ENCODE measurements around the gene SLF2. TPM values are rescaled to one million over a fixed set of nuclear protein-coding genes. Genes with fewer than 3 reads are reported as not detected.

SLF2 gene
- total RNA-seq, 1 donor from 2014 or later = 43.0 TPM

DNA sequence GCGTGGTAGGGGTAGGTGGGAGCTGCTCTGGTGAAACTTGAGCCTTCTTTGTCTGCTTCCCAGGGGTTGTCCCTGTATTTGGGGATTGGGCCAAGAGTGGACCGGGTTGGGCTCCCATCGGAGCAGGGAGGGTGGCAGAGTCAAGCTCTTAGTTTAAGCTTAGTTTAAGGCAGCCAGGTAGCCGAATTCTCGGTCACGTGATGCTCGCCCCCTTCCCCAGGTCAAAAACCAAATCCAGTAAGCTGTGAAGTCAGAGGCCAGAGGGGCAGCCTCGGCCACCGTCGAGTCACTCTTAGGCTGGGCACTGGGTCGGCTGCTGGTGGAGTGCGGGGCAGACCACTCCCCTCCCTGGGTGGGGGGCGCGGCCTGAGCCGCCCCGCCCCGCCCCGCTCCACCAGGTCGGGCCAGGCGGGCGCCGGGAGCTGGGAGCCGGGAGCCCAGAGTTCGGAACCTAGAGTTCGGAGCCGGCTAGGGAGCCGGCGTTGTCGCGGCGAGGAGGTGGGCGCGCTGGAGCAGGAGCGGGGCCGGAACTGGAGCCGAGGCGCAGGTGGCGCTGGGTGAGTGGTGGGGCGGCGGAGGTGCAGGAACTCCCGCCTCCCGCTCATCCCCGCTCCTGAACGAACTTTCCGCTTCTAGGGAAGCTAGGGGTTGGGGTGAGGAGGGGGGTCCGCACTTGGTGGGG is 84.1 kb downstream of the SLF2 start:
- intact Hi-C loops (cut with micrococcal nuclease) = loop anchor here (1.0 to 5.0 kb wide), 8 partner anchors 10 to 786 kb away; partner anchors contain the start of genes BTRC, HIF1AN, MRPL43 and NPM3

DNA sequence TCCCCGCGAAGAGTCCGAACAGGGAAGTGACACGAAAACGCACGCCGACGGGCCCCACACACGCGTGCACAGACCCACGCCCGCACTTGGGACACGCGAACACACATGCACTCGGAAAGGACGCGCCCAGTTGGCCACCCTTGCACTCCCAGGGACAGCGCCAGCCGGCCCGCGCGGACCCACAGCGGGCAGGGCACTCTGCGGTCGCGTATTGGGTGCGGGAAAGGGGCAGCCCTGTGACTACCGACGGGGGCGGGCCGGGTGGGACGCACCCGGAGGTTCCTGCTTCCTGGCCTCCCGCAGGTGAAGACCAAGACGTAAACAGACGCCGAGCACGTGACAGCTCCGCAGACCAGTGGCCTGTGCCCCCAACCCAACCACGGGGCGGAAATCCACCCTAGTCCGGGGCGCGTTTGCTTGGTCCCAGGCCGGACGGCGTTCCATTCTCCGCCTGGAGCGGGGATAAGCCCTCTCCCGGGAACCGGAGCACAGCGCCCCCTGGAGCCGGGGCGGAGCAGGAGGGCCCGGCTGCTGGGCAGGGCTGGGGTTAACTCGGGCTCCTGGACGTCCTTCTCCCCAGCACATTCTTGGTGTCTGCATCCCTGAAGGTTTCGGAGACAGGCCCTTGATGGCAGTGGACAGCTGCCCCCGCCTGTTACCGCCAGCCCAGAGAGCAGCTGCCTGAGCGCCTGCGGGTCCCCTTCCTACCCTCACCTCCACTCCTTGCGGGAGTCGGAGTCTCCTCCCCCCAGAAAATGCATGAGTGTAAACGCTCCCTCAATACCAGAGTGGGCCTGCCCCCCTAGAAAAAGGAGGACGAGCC is 84.8 kb downstream of the SLF2 start:
- intact Hi-C loops (cut with micrococcal nuclease) = loop anchor here (1.0 to 5.0 kb wide), 8 partner anchors 10 to 785 kb away; partner anchors contain the start of genes BTRC, HIF1AN, MRPL43 and NPM3

DNA sequence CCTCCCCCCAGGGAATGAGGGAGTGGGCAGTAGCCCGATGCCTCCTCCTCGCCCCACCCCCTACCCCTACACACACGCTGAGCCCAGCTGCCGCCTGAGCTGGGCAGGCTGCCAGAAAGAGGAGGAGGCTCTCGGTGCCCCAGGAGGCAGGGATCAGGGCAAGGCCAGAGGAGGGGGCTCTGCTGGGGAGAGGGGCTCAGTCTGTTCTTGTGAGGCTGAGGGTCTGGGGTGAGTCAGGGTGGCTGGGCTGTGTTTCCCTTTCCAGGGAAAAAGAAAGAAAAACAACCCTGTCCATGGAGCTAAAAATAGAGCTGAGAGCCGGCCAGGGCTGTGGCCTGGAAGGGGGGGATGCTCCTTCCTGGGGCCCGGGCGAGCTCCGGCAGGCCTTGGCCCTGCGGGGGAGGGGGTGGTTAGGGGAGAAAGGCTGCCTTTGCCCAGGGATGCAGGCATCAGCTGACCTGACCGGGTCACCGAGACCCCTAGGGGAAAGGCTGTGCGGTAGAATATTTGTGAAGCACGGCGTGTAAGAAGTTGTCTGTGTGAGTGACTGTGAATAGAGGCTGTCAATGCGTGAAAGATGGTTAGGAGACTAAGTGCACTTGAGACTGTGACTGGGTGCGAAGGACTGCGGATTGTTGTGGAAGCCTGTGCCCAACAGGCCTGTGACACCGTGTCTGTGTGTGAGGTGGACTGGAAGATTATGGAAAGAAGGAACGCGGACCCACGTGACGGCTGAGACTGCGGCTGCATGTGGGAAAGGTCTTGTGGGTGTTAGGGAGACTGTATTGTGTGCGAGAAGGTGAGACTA is 85.6 kb downstream of the SLF2 start:
- intact Hi-C loops (cut with micrococcal nuclease) = loop anchor here (5.0 kb wide), 3 partner anchors 354 to 626 kb away; partner anchors contain the start of genes BTRC and HIF1AN

DNA sequence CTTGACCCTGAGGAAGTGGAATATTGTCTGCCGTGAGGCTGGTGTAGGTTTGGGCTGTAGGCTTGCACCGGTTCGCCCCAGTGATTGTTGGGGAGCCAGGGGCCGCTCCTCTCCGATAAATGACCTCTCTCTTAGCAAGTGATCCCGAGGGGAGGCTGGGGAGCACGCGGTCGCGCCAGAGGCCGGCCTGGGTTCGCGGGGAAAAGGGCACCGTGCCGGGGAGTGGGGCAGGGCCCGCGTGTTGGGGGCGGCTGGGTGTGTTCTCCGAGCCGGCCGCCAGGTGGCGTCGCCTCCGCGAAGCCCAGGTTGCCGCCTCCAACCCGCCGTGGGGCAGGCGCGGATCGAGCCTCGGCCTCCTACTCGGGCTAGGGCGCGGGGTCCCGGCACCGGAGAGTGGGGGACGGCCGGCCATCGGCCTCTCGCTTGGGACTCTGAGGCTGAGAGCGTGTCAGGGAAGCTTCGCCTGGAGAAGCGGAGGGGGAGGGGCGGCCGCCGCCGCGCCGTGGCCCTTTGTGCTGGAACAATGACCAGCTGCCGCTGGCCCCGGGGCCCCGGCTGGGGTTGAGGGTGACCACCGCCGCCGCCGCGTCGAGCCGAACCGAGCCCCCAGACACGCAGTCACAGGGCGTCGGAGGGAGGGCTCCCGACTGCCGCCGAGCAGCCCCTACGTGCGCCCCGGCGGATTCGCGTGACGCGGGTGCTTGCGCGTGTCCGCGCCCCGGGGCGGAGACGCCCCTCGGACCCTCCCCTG is 86.4 kb downstream of the SLF2 start:
- intact Hi-C loops (cut with micrococcal nuclease) = loop anchor here (1.0 to 5.0 kb wide), 5 partner anchors 14 to 627 kb away; partner anchors contain the start of genes BTRC, HIF1AN, PDZD7 and SFXN3

DNA sequence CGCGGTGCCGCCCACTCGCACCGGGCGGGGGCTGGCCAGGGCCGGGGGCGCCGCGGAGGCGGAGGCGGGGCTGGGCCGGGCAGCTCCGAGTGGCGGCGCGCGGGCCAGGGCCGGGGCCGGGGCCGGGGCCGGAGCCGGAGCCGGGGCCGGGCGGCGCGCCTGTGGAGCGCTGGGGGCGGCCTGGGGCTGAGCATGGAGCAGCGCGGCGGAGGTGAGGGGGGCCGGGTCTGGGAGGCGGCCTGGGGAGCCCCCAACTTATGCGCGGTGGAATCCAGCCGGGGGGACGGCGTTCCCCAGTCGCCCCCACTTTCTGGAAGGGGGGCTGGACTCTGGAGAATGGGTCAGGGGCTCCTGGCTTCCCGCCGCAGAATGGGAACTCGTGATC is 87.0 kb downstream of the SLF2 start, which contains the start of gene LZTS2:
Gene LZTS2, plus strand, starts transcription at position 67 of the 385 bp plus-strand sequence. CDS start 2,731 bp downstream, outside the sequence.
- intact Hi-C loops (cut with micrococcal nuclease) = loop anchor here (1.0 to 5.0 kb wide), 5 partner anchors 14 to 627 kb away; partner anchors contain the start of genes BTRC, HIF1AN, PDZD7 and SFXN3

DNA sequence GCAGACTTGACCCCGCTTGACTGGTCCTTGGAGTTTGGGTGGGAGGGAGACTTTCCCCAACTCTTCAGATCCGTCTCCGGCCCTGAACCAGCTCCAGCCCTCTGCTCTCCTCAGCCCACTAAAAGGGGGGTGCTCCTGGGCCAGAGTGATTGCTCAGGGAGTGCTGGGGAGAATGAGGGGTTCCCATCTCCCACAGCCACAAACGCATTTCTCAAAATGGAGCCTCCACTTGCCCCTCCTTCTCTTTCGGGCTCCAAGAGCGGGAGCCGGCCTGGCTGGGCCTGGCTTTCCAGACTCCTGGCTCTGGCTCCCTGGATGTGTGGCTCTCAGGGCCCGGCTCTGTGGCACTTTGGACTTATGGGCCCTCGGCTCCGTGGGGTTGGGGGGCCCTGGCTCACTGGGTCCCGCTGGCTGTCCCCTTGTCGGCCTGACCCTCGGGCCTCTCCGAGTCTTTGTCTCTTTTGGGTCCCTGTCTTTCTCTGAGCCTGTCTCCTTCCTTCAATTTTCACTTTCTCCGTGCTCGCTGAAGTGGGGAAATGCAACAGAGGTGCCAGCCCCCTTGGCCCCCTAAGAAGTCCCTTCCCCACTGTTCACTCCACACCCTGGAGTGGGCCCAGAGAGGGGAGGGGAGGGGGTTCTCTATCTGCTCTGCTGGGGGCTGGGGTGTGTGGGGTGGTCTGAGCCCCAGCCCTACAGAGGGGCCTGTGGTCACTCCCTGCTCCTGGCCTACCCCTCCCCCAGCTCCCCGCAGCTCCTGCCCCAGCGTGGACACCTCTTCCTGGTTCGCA is 87.6 kb downstream of the SLF2 start:
- intact Hi-C loops (cut with micrococcal nuclease) = no loop called here

DNA sequence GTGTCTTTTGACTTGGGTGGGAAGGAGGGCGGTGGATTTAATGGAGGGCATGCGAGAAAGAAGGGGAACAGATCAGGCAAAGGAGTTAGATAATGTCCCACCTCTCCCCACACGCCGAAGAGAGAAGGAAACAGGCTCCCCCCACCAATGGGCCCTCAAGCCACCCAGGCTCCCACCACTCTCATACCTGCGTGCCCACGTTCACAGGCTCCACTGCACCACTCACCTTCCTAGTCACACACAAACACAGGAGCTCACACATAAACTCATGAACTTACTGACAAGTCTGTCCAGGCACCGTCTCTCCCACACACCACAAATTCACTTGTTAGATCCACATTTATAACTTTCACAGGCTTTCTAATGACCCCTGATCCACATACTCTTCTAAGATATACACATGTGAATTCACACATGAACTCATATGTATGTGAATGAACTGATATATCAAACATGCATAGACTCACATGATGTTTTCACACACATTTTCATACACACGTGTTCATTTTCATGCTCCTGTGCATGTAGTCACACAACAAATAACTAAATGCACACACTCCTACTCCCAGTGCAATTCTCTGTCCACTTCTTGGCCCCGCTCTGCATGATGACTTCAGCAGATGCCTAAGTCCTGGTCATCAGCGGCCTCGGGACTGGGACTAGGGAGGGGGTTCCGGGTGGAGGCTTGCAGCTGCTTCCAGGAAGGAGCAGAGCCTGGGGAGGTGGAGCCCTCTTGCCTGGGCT is 88.3 kb downstream of the SLF2 start:
- intact Hi-C loops (cut with micrococcal nuclease) = no loop called here

DNA sequence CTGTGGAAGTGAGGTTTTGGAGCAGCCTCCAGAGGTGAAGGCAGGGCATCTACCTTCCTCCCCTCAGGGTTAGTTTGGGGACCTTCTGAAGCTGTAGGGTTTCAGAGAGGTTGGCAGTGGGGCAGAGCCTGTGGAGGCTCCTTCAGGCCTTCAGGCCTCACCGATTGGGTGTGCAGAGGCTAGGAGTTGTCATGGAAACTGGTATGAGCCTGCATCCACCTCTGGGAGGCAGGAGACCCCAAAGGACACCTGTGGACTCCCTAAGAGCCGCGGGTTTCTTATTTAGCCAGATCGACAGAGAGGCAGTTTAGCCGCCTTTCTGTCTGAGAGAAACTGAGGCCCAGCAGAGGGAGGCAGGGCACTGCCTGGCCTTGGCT is 88.9 kb downstream of the SLF2 start:
- intact Hi-C loops (cut with micrococcal nuclease) = no loop called here

DNA sequence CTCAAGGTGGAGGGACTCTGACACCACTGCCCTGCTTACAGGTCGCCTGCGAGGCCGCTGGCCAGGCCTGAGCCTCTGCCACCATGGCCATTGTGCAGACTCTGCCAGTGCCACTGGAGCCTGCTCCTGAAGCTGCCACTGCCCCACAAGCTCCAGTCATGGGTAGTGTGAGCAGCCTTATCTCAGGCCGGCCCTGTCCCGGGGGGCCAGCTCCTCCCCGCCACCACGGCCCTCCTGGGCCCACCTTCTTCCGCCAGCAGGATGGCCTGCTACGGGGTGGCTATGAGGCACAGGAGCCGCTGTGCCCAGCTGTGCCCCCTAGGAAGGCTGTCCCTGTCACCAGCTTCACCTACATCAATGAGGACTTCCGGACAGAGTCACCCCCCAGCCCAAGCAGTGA is 89.7 kb downstream of the SLF2 start:
- intact Hi-C loops (cut with micrococcal nuclease) = no loop called here

DNA sequence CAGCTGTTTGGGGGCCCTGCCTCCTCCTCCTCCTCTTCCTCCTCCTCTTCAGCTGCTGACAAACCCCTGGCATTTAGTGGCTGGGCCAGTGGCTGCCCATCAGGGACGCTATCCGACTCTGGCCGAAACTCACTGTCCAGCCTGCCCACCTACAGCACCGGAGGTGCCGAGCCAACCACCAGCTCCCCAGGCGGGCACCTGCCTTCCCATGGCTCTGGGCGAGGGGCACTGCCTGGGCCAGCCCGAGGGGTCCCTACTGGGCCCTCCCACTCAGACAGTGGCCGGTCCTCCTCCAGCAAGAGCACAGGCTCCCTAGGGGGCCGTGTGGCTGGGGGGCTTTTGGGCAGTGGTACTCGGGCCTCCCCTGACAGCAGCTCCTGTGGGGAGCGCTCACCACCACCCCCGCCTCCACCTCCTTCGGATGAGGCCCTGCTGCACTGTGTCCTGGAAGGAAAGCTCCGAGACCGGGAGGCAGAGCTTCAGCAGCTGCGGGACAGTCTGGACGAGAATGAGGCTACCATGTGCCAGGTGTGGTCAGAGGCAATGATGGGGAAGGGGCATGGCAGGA is 91.0 kb downstream of the SLF2 start:
- intact Hi-C loops (cut with micrococcal nuclease) = no loop called here

DNA sequence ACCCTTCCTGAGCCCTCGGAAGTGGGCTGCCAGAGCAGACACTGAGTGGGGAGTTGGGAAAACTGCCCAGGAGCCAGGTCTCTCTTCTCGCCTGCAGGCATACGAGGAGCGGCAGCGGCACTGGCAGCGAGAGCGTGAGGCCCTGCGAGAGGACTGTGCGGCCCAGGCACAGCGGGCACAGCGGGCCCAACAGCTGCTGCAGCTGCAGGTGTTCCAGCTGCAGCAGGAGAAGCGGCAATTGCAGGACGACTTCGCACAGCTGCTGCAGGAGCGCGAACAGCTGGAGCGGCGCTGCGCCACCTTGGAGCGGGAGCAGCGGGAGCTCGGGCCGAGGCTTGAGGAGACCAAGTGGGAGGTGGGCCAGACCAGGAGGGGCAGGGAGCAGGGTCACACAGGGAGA is 92.6 kb downstream of the SLF2 start:
- intact Hi-C loops (cut with micrococcal nuclease) = no loop called here

DNA sequence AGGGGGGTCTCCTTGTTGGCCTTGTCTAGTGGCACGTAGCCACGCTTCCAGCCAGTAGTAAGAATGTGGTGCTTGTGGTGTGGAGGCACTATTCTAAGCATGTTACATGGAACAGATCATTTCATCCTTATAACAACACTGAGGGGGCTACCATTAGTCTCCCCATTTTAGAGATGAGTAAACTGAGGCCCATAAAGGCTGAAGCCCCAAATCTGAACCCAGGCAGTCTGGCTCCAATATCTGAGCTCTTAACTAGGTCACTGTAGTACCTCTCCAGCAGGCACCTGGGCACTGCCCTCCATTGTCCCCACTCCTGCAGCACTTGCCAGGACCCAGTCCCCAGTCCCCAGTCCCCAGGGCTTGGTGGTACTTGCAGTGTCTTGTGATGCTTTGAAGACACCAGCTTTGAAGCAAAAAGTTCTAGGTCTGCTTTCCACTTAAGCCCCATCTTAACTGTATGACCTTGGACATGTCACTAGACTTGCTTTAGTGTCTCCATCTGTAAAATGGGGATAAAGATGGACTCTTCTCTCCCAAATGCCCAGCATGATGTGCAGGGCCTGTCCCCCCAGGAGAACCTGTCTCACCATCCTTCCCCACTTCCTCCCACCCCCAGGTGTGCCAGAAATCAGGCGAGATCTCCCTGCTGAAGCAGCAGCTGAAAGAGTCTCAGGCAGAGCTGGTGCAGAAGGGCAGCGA is 93.3 kb downstream of the SLF2 start:
- intact Hi-C loops (cut with micrococcal nuclease) = no loop called here

DNA sequence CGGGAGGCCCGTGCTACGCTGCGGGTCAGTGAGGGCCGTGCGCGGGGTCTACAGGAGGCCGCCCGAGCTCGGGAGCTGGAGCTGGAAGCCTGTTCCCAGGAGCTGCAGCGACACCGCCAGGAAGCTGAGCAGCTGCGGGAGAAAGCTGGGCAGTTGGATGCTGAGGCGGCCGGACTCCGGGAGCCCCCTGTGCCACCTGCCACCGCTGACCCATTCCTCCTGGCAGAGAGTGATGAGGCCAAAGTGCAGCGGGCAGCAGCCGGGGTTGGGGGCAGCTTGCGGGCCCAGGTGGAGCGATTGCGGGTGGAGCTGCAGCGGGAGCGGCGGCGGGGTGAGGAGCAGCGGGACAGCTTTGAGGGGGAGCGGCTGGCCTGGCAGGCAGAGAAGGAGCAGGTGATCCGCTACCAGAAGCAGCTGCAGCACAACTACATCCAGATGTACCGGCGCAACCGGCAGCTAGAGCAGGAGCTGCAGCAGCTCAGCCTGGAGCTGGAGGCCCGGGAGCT is 93.9 kb downstream of the SLF2 start:
- intact Hi-C loops (cut with micrococcal nuclease) = no loop called here

DNA sequence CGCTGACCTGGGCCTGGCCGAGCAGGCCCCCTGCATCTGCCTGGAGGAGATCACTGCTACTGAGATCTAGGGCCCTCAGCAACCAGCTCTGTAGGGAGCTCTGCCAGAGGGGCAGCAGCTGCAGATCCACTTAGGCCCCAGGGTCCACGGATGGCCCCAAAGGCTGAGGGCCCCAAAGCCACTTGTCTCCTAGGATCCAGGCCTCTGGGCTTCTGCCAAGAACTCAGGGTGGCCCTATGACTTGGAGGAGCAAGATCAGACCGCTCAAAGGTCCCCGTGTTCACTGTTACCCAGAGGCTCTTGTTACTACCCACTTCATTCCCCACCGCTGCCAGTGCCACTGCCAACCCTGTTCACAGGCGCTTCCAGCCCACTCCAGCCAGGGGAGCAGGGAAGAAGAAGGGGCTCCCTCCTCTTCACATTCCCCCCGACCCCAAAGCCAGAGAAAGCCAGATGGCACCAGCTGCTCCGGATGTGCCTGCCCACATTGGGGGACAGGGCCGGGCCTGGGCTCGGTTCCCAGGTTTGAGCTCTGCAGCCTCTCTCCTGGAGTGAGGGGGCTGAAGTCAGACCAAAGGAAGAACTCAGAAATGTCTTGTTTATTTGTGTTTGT is 94.4 kb downstream of the SLF2 start:
- intact Hi-C loops (cut with micrococcal nuclease) = no loop called here

DNA sequence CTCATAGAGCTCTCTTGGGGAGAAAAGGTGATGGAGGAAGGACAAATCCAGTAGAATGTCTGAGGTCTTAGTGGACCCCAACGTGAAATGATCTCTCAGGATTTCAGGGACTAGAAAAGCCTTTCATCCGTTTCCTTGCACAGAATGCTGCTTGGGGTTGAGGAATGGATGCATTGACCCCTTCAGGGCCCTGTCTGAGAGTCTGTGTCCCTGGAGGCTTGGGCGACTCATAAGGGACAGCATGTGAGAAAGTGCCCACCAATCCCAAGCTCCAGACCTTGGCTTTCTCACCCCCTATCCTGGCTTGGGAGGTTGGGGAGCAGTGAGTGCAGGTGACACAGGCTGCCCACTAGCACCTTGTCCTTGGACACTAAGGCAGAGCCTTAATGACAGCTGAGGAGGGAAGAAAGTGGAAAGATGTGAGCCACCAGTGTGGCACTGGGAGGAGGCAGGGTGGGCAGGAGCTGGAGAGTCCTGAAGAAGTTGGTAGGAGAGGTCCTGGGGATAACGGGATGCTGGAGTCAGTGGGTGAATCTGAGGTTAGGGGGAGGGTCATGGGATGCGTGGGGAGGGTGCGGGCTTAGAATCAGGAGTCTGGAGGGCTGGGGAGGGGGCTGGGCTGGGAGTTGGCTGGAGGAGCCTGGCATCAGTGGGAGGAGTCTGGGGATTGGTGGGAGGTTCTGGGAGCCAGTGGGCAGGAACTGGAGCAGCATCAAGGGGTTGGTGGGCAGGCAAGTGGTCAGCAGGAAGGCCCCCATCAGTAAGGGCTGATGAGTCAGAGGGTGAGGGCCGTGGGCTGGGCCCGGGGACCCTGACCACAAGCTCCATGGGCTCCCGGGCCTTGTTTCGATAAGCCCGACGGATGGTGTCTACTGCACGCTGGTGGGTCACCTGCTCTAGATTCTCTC is 95.4 kb downstream of the SLF2 start:
- intact Hi-C loops (cut with micrococcal nuclease) = no loop called here

DNA sequence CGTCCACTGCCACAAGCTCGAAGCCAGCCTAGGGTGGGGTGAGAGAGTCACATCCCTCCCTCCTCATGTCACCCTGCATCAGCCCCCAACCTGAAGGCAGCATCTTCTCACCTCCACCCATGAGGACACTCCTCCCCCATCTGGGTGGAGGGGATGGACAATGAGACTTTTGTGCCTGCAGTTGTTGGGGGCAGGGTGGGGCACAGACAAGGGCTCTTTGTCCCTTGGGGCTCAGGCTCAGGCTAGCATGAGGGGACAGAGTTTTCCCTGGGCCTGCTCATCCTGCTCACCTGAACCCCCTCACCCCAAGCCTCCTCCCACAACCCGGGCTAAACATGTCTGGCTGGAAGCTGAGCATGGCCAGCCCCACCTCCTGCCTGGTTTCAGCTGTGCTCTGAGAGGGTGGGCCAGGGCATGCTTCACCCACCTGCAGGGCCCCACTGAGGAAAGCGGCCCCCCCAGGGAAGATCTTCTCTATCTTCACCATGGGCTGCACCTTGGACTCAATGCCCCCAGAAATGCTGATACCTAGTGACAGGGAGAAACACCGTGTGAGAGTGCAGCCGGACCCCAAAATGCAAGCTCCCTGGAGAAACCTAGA is 96.2 kb downstream of the SLF2 start:
- intact Hi-C loops (cut with micrococcal nuclease) = no loop called here
